Limb (tissue), 2 donors: ENCODE data around the gene HLA-DQA2.
A peak's percentile ranks its signal among the peaks of the same experiment; 100 is the strongest.
"Not testable (repeated sequence)": the region's sequence is repeated elsewhere in the genome, so short reads cannot be mapped to it uniquely, and the experiment has no call there.

ENCODE experiments used
- DNase-seq, 2 donors: peaks; one replicate each; pipeline ENCODE4 v3.0.0-alpha.2; 2016; ENCODE audit errors: extremely low spot score in 2 of 2

HLA-DQA2 gene

DNA sequence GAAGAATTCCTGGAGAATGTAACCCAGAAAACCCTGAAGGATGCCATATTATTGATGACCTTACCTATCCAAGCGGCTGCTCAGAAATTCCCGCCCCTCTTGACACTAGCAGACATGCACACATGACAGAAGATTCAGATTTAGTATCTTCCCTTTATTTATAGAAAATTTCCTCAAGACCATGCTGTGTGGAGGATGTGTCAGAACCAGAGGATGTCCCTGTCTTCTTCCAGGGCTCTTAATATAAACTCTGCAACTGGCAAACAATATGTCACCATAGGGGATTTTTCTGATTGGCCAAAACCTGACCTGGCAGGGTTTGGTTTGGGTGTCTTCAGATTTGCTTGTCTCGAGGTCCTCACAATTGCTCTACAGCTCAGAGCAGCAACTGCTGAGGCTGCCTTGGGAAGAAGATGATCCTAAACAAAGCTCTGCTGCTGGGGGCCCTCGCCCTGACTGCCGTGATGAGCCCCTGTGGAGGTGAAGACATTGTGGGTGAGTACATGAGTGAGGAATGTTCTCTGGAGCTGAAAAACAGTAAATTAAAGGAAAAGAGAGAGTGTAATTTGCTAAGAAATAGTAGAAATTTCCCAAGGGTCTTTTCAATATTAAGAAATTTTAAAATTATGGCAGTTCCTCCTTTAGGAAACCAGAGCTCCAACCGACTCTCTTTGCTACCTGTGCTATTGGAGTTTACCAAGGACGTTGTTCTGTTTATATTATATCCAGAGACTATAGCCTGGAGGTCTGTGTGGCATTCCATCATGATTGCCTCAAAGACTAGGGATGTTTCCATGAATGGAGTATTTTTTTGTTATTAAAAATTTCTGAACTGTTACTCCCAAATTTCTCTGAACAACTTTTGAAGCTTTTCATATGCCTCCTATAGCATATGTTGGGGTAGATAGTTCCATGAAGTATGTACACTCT is at the start of gene HLA-DQA2:
TSS of gene HLA-DQA2 (plus strand) at position 361 of the 930 bp plus-strand sequence. CDS start at position 414, 53 bp downstream.
- DNase-seq, result no peak

DNA sequence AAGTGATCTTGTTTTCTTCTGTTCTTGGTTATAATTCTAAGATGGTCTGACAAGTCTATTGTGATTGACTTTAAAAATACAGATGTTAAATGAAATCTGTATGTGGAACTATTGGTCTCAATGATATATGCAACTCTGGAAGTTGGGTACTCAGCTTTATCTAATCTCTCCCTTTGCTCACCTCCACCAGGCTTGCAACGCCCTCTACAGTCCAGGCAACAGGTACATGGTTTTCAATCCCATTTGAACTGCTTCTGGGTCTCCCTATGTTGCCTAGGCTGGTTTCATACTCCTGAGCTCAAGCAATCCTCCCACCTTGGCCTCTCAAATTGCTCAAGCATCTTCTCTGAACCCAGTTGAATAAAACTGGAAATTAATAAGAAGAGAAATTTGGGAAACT is 49.2 kb upstream of the HLA-DQA2 start:
- no peak for DNase-seq

DNA sequence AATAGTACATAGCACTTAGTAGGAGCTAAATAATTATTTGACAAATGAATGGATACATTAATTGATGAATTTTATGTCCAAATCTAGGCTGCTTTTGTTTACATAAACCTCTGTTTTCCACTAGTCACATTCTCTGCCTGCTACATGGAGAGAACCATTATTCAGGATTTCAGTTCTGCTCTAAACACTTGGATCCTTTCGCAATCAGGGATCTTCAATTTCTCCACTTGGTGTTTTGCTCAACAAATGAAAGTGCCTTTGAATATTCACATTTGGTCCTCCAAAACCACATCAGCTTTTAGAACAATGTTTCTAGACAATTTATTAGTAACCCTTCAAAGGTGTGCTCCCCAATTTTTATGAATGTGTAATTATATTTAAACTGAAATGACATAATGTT is 44.2 kb upstream of the HLA-DQA2 start:
- no peak for DNase-seq

DNA sequence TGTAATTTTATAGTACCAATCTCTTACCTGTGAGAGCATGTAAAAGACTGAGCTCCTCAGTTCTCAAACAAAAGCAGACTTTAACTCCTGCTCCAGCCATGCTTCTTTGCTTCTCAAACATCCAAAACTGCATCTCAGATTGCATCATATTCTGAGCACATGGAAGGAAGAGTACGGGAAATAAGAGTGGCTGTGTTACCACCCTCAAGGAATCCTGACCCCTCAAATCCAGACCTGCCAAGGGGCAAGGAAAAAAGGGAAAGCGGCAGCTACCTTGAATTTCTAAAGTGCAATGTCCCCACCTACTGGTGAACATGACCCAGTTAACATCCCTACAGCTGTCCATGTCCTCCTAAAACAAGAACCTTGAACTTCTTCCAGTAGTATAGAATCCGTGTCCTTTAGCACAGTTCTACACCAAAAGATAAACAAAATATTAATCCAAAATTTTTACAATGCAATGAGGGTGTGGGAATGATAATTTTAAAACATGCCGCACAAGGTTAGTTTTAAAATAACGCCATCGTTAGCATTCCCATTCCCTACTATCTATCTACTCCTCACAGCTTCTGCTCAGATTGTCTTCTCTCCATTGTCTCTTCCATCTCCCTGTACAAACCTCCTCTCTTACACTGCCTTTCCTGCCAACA is 40.7 kb upstream of the HLA-DQA2 start:
- peak; percentile 59 to 66 for DNase-seq

DNA sequence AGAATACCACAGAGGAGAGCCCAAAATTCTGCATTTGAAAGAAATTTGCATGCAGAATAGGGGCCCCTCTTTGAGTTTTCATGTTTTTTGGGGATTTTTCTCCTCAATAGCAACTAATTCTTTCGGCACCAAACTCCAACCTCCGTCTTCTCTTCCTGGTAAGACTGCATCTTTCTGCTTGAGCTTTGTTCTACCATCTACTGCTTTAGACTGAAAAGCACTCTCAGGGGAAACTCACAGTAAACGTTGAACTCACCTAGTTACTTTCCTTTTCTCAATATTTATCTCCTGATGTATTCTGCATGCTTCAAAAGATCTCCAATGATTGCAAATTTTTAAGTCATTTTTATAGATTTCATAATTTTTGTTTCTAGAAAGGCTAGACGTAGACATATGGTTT is 37.8 kb upstream of the HLA-DQA2 start:
- DNase-seq, result no peak

DNA sequence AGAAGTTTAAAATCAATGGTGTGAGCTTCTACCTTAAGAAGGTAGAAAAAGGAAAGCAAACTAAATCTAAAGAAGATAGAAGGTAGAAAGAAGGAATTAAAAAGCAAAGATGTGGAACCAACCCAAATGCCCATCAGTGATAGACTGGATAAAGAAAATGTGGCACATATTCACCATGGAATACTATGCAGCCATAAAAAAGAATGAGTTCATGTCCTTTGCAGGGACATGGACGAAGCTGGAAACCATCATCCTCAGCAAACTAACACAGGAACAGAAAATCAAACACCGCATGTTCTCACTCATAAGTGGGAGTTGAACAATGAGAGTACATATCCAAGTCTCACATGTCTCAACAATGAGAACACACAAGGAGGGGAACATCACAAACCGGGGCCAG is 36.0 kb upstream of the HLA-DQA2 start:
- not testable (repeated sequence) for DNase-seq

DNA sequence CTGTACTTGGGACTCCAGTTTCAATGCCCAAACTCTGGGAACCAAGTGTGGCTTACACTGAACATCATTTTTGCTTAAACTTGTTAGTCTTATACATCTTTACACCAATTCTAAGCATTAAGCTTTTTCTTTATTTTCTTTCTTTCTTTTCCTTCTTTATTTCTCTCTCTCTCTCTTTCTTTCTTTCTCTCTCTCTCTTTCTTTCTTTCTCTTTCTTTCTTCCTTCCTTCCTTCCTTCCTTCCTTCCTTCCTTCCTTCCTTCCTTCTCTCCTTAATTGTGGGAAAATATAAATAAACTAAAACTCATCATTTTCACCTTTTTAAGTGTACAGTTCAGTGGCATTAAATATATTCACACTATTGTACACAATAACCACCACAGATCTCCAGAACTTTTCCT is 31.6 kb upstream of the HLA-DQA2 start:
- DNase-seq, result no peak

DNA sequence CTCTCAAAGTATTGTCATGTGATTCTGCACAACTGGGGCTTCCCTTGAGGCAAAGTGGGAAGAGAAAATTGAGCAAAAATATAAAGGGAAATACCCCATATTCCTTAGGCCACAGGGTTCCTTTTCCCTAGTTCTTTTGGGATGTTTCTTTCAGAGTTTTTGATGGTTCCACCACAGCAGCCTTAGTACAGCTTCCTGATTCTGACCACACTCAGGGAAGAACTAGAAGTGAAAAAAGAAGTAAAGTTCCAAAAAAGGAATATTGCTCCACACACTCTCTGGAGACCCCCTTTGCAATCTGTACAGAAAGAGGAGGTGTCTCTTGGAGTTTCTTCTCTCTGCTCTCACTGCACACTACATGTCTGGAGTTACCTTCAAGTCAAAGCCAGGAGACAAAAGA is 27.9 kb upstream of the HLA-DQA2 start:
- no peak for DNase-seq

DNA sequence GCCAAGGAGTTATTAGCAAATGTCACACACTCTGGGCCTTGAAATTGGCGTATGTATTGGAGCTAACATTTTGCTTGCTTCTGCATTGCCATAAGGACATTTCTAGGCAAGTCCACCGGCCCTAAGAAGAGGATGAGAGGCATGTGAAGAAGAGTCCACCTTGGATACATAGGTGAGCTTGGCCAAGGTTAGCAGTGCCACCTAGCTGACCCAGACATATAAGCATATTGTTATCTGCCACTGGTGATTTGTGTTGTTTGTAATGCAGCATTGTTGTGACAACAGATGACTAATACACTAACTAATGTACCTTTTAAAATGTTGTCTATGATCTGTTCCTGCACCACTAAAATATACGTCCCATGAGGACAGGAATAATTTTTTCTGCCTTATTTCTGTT is 24.8 kb upstream of the HLA-DQA2 start:
- no peak for DNase-seq

DNA sequence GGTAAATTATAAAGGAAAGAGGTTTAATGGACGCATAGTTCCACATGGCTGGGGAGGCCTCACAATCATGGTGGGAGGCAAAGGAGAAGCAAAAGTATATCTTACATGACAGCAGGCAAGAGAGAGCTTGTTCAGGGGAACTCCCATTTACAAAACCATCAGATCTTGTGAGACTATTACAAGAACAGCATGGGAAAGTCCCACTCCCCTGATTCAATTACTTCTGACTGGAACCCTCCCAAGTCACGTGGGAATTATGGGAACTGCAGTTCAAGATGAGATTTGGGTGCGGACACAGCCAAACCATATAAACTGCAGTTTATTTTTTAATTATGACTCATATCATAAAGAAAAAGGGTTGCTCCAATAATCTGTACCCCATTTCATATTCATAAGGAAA is 22.3 kb upstream of the HLA-DQA2 start:
- no peak for DNase-seq

DNA sequence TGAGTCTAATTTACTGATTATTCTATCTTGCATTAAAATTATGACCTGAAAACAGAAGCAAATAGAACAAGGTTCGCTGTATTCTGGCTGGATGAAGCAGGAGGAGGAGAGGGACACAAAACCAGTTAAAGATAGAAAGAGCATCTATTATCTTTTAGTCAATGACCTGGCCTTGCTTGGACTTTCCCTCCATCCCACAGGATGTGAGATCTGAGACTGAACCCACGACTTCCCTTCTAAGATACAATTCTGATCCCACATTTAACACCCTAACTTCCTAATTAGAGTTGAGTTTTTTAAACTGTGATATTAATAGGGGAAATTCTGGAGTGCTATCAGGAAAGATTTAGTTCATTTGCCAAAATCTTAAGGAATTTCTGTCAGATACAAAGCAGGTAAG is 3.1 kb upstream of the HLA-DQA2 start:
- DNase-seq, result no peak

DNA sequence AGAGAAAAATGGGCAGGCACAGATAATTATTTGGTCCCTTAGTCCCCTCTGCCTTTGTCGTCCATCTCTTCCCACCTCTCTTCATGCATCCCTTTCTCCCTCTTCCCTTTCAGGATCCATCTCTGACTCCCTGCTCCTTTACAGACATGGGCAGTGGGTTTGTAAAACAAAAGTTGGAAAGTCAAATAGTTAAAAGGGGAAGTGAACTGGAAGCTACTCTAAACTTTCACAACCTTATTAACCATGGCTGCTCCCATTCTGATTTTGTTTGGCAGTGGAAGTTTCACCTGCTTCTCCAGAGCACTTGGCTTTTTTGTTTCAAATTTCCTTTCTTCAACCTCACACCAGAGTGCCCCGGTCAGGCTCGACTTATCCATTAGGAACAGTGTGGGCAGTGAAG is 1.2 kb downstream of the HLA-DQA2 start:
- DNase-seq, result no peak

DNA sequence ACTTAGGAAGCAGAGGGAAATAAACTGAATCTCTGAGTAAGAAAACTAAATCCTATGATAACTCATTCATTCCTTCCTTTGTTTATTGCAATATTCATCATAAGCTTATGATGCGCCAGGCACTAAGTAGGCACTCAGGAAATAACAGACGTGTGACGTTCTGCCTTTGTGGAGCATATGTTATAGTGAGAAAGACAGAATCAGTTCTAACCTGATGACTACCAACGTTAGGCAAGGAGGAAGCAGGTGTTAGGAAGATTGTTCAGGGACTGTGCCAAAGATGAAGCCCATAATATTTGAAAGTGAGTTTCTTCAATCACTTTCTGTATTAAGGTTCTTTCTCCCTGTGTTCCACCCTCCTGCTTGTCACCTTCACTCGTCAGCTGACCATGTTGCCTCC is 3.6 kb downstream of the HLA-DQA2 start:
- no peak for DNase-seq

DNA sequence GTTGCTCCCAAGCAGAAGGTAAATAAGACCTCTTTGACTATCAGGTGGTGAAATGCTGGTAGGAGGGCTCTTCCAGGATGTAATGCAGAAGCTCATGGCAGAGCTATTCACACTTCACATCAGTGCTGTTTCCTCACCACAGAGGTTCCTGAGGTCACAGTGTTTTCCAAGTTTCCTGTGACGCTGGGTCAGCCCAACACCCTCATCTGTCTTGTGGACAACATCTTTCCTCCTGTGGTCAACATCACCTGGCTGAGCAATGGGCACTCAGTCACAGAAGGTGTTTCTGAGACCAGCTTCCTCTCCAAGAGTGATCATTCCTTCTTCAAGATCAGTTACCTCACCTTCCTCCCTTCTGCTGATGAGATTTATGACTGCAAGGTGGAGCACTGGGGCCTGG is 4.5 kb downstream of the HLA-DQA2 start:
- not testable (repeated sequence) for DNase-seq

DNA sequence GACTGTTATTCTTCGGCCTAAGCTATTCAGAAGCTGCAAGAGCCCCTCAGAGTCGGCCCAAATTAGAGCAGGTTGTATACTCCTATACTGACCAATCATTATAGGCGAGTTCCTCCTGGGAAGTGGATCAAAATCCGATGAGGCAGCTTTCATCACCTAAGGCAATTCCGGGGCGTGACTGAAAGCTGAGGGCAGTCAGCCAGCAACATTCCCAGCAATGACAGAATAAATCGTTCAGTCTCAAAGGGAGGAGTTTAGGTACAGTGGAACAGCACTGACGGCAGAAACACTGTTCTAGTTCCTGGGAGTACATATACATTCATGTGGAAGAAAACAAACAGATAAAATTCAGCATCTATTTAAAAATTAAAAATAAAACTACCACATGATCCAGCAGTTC is 11.4 kb downstream of the HLA-DQA2 start:
- DNase-seq, result peak in 1 of 2 donors; percentile 2

DNA sequence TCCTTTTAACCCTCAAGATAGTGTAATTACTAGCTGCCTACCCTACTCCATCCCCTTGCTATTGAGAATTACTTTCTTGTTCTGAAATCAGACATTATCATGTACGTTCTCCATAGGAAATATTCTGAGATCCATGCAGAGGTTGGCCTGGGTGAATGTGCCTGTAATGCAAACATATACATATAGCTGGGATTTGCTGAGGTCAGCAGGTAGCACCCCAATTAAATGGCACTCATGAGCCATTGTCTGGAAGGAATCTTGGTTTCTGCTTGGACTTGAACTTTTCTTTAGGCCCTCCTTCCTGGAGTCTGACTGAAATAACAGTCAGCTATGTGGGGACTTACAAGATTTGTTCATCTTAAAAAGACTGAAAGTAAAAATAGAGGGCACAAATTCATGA is 18.5 kb downstream of the HLA-DQA2 start:
- no peak for DNase-seq

DNA sequence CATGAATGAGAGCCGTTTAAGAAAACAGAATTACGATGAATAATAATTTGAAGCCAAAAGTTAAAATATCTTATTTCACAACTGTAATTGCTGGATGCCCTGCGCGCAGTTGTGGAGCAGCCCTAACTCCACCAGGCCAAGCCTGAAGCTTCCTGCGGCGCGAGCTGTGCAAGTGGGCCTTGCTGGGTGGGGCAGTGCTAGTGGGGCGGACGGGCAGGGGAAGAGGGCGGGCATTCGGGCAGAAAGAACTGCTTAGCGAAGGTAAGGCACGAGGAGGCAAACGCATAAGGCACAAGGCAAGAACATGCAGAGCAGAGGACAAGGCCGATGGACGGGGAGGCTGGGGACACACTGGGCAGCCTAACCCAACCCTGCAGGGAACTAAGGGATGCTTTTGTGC is 19.9 kb downstream of the HLA-DQA2 start:
- no peak for DNase-seq

DNA sequence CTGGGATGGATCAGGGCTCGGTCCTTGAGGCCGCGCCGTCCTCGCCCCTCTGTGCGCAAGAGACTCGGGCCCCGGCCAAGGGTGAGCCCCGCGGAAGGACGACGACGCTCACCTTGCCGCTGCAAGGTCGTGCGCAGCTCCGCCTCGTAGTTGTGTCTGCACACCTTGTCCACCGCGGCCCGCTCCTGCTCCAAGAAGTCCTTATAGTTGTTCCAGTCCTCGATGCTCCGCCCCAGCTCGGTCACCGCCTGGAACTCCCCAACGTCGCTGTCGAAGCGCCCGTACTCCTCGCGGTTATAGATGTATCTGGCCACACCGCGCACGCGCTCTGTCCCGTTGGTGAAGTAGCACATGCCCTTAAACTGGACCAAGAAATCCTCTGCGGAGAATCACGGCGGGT is 20.4 kb downstream of the HLA-DQA2 start:
- no peak for DNase-seq

DNA sequence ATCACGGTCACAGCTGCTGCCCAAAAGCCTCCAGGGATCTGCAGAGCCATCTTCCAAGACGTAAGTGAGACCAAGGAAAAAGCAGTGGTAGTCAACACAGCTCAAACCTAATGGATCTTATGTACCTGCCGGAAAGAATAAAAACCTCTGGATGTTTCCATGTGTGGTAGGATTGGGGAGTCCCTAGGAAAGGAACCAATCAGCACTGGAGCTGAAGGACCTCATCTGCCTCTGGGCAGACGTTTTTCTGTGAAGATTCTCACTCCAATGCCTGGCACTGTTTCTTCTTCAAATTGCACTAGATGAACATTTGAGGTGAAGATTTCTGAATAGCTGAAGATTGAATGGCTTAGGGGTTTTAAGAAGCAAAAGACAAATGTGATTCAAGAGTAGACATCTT is 22.2 kb downstream of the HLA-DQA2 start, which contains the start of gene HLA-DQB2:
TSS of gene HLA-DQB2 (minus strand) at position 112 of the 400 bp plus-strand sequence. CDS start at position 50, 62 bp downstream.
- no peak for DNase-seq

DNA sequence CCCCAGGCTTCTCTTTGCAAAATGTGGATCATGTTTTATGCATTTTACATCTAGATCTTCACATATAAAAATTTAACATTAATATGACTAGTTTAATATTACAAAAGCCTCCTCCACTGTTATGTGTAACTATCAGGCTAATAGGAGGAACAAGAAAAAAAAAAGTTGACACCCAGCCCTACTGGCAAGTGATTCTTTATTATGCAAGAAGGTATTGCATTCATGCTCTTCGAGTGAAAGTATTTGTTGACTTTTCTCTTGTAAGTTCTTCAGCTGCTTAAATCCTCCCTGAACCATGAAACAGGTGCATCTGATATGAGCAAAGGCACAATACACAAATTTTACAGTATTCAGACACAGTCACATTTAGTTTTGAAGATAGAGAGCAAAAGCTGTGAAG is 22.9 kb downstream of the HLA-DQA2 start:
- DNase-seq, result no peak

DNA sequence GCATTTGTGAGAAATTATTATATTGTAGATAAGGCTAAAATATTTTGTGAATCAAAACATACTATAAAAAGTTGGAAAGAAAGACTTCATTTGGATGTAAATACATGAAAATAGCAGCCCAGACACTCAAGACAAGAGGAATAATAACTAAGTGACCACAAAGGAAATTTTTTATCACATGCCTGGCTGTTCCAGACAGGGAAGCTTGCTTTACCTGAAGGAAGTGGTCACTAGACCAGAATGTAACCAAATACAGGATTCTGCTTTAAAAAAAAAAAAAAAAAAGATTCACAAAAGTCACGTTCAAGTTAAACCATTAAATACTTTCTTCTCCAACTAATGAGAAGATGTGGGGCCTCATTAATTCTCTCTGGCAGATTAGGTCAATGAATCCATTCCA is 31.5 kb downstream of the HLA-DQA2 start:
- DNase-seq, result no peak

DNA sequence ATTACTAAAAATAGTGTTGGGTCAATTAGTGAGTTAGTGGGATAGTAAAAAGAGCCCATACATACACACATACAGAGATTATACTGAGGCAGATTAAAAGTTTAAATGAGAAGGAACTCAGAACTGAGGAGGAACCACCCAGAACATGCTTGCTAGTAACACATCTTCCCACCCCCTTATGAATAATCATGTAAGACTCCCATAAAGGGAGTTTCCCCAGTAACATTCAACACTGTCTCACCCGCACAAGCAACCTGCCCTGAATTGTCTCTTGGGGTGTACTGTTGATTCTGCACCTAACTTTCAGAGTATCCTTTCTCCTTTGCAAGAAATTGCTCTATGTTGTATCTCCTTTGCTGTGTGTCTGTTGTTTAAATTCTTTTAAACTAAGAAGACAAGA is 33.2 kb downstream of the HLA-DQA2 start:
- no peak for DNase-seq

DNA sequence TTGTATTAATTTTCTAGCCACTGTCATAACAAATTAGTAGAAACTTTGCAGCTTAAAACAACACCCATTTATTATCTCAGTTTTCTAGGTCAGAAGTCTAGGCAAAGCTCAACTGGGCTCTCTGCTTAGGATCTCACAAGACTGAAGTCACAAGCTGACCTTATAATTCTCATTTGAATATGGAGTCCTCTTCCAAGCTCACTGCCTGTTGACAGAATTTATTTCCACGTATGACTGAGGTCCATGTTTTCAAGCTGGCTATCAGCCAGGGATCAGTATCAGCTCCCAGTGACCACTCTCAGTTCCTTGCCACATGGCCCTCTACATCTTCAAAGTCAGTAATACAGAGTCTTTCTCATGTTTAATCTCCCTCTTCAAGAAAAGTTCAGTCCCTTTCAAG is 33.9 kb downstream of the HLA-DQA2 start:
- no peak for DNase-seq
